HG02623 (cell line): ENCODE measurements around the gene RNF220.

Experiments used
- ATAC-seq: cut with Tn5 transposase; IDR thresholded peaks from one replicate; pipeline ENCODE4 v1.9.1; 2021; ENCODE audit warnings: moderate library complexity; ENCODE audit not compliant: unreplicated experiment

RNF220 gene

GRCh38 chr1:44576456-44577150 lies 171.5 kb downstream of the RNF220 start:
- ATAC-seq, result no peak

- ATAC-seq, result no peak
Measured at GRCh38 chr1:44581205-44581604, 176.2 kb downstream of the RNF220 start.

GRCh38 chr1:44584167-44584566 lies 179.1 kb downstream of the RNF220 start:
- ATAC-seq, result no peak

GRCh38 chr1:44585315-44585920 lies 180.4 kb downstream of the RNF220 start:
- no peak for ATAC-seq

GRCh38 chr1:44587796-44588460 lies 182.9 kb downstream of the RNF220 start:
- ATAC-seq, result no peak

- no peak for ATAC-seq
Measured at GRCh38 chr1:44588551-44589210, 183.6 kb downstream of the RNF220 start.

- no peak for ATAC-seq
Measured at GRCh38 chr1:44590475-44590874, 185.4 kb downstream of the RNF220 start.

GRCh38 chr1:44591381-44591780 lies 186.3 kb downstream of the RNF220 start:
- no peak for ATAC-seq

- no peak for ATAC-seq
Measured at GRCh38 chr1:44592208-44593145, 187.4 kb downstream of the RNF220 start.

- no peak for ATAC-seq
Measured at GRCh38 chr1:44594353-44594752, 189.3 kb downstream of the RNF220 start.

GRCh38 chr1:44594871-44595735 lies 190.0 kb downstream of the RNF220 start:
- ATAC-seq, result peak; percentile 58

- no peak for ATAC-seq
Measured at GRCh38 chr1:44596511-44596910, 191.5 kb downstream of the RNF220 start.

GRCh38 chr1:44598167-44598566 lies 193.1 kb downstream of the RNF220 start:
- no peak for ATAC-seq

- no peak for ATAC-seq
Measured at GRCh38 chr1:44602634-44603628, 197.9 kb downstream of the RNF220 start.

- ATAC-seq, result no peak
Measured at GRCh38 chr1:44603718-44604117, 198.7 kb downstream of the RNF220 start.

- no peak for ATAC-seq
Measured at GRCh38 chr1:44604157-44604955, 199.3 kb downstream of the RNF220 start.

GRCh38 chr1:44605914-44606615 lies 201.0 kb downstream of the RNF220 start:
- no peak for ATAC-seq
